LNCAP (cell line): ENCODE data around the gene APOBEC3F.

Experiments
- TF ChIP-seq, protein P1 (sequence below): fragments of 450-650 bp; IDR thresholded peaks from 2 replicates; pipeline ENCODE4 v1.5.1; 2017; ENCODE audit warnings: mild to moderate bottlenecking

Gene APOBEC3F

GRCh38 chr22:39098026-39098425 lies 57.4 kb downstream of the APOBEC3F start:
- TF ChIP-seq, protein P1, sequence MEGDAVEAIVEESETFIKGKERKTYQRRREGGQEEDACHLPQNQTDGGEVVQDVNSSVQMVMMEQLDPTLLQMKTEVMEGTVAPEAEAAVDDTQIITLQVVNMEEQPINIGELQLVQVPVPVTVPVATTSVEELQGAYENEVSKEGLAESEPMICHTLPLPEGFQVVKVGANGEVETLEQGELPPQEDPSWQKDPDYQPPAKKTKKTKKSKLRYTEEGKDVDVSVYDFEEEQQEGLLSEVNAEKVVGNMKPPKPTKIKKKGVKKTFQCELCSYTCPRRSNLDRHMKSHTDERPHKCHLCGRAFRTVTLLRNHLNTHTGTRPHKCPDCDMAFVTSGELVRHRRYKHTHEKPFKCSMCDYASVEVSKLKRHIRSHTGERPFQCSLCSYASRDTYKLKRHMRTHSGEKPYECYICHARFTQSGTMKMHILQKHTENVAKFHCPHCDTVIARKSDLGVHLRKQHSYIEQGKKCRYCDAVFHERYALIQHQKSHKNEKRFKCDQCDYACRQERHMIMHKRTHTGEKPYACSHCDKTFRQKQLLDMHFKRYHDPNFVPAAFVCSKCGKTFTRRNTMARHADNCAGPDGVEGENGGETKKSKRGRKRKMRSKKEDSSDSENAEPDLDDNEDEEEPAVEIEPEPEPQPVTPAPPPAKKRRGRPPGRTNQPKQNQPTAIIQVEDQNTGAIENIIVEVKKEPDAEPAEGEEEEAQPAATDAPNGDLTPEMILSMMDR = no peak

DNA sequence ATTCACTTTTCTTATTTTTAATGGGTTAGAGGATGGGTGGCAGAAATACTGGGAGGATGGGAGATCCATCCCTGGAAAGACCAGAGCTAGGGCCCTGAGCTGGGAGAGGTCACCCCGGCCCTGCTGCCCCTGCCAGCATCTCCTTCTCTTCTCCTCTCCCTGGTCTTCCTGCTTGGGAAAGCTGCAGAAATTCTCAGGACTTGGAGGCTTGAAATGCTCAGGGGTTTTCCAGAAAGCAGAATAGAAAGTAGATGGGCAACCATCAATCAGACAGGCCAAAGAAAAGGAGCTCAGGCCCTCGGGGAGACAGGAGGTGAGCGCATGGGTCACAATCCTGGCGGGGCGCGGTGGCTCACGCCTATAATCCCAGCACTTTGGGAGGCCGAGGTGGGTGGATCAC lies 57.9 kb downstream of the APOBEC3F start:
- TF ChIP-seq, protein P1 = no peak

DNA sequence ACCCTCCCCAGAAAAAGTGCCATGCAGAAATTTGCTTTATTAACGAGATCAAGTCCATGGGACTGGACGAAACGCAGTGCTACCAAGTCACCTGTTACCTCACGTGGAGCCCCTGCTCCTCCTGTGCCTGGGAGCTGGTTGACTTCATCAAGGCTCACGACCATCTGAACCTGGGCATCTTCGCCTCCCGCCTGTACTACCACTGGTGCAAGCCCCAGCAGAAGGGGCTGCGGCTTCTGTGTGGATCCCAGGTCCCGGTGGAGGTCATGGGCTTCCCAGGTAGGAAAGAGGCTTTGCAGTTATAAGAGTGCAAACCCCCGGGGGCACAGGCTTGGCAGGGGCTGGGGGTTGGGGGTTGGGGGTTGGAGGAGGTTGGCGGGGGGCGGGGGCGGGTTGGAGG lies 60.6 kb downstream of the APOBEC3F start:
- TF ChIP-seq, protein P1 = no peak

DNA sequence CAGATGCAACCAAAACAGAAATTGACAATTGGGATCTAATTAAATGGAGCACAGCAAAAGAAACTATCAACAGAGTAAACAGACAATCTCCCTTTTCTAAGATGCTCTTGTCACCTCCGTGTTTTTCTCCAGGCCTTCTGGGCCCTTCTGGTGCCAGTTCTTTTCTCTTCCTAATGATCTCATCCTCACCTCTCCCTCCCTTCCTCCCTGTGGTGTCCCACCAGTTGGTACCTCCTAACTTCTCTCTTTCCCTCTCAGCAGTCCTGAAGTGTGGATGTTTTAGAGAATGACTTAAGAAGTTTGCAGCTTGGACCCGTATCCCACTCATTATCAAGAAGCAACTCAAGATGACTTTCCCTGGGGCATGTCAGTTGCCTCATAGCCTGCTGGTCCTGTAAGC lies 62.8 kb downstream of the APOBEC3F start:
- TF ChIP-seq, protein P1 = no peak
